Measurements from ENCODE around the gene PHC2.

DNA sequence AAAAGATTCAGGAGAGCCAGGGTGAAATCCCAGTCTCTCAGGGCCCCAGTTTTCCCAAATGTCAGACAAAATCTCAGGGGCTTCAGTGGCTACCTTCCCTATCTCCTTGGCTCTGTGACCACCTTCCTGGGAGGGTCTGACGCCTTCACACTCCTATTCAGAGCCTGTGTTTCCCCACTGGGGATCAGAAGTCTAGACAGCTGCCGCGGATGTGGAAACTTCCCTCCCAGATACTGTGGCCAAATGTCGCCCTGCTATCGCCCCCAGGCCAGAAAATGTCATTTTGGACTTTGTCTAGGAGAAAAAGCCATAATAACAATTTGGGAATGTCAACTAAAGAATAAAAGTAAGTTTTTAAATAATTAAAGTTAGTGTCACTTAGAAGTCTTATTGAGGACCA lies 125.9 kb downstream of the PHC2 start:
- no peak for TF ChIP-seq EZH2phosphoT487 (IDR thresholded peaks at IDR 0.05; ENCODE audit: borderline replicate concordance)
- TF ChIP-seq CTCF (conservative IDR thresholded peaks at IDR 0.05; ENCODE audit: low read length) = no peak
